NCI-H146 treated with DMSO at 0.1 percent for 48 hours (cell line): Measurements from ENCODE around the gene RNH1.

Experiments
- DNase-seq: peaks from one replicate; lab custom pipeline; 2025; ENCODE audit not compliant: unreplicated experiment; lab: John Stamatoyannopoulos, UW

Gene RNH1

GRCh38 chr11:506995-507726 lies at the start of gene RNH1:
RNH1 (minus strand) TSS chr11:507242; CDS start chr11:502162, 5,080 bp downstream.
- peak; percentile 72 for DNase-seq

- no peak for DNase-seq
These were observed 49.0 kb upstream of the RNH1 start for GRCh38 chr11:555780-556661.

GRCh38 chr11:555227-555779 lies 48.3 kb upstream of the RNH1 start:
- peak; percentile 78 for DNase-seq

GRCh38 chr11:554428-555226 lies 47.6 kb upstream of the RNH1 start:
- peak; percentile 78 for DNase-seq

DNA sequence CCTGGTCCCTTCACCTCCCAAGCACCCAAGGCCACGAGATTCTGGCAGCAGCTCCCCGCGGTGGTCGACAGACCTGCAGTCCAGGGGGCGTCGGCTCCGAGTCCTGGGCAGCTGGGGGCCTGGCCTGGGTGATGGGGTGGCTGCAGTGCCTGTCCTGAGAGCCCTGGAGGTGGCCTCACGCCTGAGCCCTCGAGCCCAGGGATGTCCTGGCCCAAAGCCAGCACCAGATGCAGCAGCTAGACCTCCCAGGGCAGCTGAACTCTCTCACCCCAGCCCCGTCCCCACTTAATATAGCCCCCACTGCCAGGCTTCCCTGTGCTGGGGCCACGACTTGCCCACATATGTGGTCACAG lies 46.9 kb upstream of the RNH1 start:
- DNase-seq, result no peak

DNA sequence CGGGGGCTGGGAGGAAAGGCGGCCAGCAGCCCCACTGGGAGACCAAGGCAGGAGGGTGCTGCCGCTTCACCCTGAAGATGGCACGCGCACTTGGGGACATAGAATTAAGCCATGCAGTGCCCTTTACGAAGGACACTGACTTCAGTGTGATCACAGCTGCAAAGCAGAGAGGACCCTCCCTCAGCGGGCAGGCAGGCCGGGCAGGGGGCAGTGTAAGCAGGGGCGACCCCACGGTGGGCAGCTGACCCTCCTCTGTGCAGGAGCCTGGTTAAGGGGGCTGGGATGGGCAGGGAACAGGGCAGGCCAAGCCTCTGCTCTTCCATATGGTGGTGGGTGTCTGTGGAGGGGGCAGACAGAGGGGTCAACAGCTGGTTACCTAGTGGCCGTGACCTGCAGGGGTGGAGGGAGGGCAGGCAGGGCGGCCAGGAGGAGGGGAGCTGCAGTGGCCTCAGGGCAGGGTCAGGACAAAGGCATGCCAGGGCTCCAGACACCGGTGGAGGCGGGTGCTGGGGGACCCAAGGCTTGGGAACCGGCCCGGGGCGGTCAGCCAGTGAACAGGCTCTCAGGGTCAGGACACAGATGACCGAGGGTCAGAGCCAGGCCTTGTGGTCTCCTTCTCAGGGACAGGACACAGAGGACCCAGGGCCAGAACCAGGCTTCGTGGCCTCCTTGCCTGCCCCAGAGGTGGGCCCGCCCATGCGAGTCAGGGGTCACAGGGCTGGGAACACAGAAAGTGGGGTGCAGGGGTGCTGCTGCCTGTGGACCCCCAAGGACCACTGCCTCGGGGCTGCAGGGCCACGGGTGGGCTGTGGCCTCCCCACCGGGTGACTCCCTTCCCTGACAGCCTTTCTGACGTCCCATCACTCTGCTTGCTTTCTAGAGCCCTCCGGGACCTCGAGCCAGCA lies 46.3 kb upstream of the RNH1 start:
- no peak for DNase-seq

DNA sequence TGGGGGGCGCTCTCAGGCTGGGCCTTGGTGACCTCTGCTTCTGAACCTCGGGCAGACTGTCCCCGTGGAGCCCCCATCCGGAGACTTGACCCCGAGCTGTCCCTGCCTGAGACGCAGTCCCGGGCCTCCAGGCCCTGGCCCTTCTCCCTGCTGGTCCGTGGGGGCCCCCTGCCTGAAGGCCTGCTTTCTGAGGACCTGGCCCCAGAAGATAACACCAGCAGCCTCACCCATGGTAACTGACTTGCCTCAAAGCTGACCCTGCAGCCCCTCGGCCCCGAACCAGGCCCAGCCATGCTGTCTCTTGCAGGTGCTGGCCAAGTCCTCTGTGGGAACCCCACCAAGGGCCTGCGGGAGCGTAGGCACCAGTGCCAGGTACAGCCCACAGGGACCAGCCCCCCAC lies 44.6 kb upstream of the RNH1 start:
- no peak for DNase-seq

DNA sequence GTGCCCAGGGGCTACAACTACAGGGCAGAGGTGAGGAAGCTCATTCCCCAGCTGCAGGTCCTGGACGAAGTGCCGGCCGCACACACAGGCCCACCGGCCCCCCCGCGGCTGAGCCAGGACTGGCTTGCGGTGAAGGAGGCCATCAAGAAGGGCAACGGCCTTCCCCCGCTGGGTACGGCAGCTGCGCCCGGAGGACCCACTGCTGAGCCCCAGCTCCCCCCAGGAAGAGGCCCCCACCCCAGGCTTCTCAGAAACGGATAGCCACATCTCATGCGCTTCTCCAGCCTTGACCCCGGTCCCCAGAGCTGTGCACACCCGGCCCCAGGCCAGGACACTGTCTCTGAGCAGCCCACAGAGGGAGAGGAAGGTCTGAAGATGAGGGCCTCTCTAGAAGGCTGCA lies 44.1 kb upstream of the RNH1 start:
- DNase-seq, result no peak

GRCh38 chr11:550746-551085 lies 43.7 kb upstream of the RNH1 start:
- no peak for DNase-seq

DNA sequence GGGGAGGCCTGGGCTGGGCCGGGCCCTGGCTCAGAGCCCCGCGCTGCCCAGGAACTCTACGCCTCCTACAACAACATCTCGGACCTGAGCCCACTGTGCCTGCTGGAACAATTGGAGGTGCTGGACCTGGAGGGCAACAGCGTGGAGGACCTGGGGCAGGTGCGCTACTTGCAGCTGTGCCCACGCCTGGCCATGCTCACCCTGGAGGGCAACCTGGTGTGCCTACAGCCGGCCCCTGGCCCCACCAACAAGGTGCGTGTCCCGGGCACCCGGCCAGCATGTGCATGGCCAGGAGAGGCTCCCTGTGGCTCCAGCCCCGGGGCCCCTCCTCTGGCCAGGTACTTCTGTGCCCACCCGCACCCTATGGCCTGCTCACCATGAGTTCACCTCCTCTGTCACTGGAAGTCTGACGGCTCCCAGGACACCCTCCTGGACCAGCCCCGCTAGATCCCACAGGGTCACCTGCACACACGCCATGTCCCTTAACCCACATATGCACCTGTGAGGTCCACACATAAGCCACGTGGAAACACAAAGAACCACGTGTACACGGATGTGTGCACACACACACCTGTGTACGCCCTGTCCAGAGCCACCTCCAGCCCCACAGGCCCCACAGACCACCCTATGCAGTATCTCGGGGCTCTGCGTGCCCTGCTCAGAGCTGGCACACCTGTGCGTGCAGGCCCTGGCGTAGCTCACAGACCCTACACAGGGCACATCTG lies 43.1 kb upstream of the RNH1 start:
- DNase-seq, result no peak

- DNase-seq, result no peak
These were observed 41.9 kb upstream of the RNH1 start for GRCh38 chr11:548700-549603.

- DNase-seq, result no peak
These were observed 38.1 kb upstream of the RNH1 start for GRCh38 chr11:545171-545570.

- no peak for DNase-seq
These were observed 37.8 kb upstream of the RNH1 start for GRCh38 chr11:544817-545166.

DNA sequence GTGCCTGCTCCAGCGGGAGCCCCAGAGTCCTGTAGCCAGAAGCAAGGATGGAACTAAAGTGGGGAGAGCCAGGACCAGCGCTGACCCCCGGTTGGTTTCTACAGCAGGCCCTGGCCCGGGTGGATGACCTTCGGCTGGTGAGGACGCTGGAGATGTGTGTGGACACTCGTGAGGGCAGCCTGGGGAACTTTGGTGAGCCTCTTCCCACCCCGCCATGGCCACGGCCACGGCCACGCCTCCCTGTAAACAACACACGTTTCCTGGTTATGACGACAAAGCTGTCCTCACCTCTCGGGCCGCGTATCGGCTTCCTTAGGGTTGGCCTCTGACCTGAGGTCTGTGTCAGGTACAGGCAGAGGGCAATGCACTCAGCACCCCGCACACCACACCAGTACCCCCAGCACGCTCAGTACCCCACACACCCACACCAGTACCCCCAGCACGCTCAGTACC lies 34.4 kb upstream of the RNH1 start:
- no peak for DNase-seq

GRCh38 chr11:540583-541432 lies 33.8 kb upstream of the RNH1 start:
- DNase-seq, result no peak

DNA sequence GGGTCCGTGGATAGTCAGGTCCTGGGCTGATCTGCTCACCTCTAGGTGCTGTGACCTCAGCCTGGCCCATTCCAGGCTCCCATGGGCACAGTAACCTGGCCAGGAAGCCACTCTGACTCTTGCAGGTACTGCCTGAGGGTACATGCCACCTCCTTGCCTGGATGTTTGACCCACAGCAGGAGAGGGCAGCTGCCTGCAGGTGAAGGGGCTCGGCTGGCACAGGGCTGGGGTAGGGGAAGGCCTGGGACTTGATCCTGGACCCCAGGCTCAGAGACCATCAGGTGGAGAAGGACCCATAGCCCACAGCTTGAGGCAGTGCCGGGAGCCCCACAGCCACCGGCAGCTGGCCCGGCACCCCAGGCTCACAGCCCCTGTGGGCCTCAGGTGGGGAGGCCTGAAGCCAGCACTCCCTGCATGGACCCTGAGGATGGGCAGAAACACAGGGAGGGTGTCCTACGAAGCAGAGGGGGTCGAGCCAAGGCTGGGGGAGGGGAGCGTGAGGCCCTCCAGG lies 33.0 kb upstream of the RNH1 start:
- DNase-seq, result no peak

- no peak for DNase-seq
These were observed 31.5 kb upstream of the RNH1 start for GRCh38 chr11:538431-539051.
